Parathyroid adenoma (tissue), 2 donors: Measurements from ENCODE around the gene ZSWIM9.
"Not testable (repeated sequence)": the region's sequence is repeated elsewhere in the genome, so short reads cannot be mapped to it uniquely, and the experiment has no call there.

ENCODE experiments used
- H2AFZ ChIP-seq: fragments of 300-600 bp; sonication (generic); one replicate; pipeline ENCODE4 v1.7.0; 2017; ENCODE audit warnings: antibody characterized with exemption, mild to moderate bottlenecking
- H3K27ac ChIP-seq: fragments of 300-600 bp; sonication (generic); one replicate; pipeline ENCODE4 v1.7.0; 2017
- H3K27me3 ChIP-seq: fragments of 300-600 bp; sonication (generic); one replicate; pipeline ENCODE4 v1.7.0; 2017; ENCODE audit warnings: low read length; ENCODE audit not compliant: control insufficient read depth, insufficient read depth
- H3K36me3 ChIP-seq: fragments of 300-600 bp; sonication (generic); one replicate; pipeline ENCODE4 v1.7.0; 2017; ENCODE audit warnings: low read length; ENCODE audit not compliant: control insufficient read depth, insufficient read depth
- H3K4me1 ChIP-seq: fragments of 300-600 bp; sonication (generic); one replicate; pipeline ENCODE4 v1.7.0; 2017; ENCODE audit warnings: control low read depth
- H3K4me2 ChIP-seq: fragments of 300-600 bp; sonication (generic); one replicate; pipeline ENCODE4 v1.7.0; 2017; ENCODE audit warnings: low read length
- H3K4me3 ChIP-seq: fragments of 300-600 bp; sonication (generic); one replicate; pipeline ENCODE4 v1.7.0; 2017; ENCODE audit warnings: low read depth, low read length
- H3K79me2 ChIP-seq: fragments of 300-600 bp; sonication (generic); one replicate; pipeline ENCODE4 v1.7.0; 2017; ENCODE audit warnings: control low read depth
- H3K9ac ChIP-seq: fragments of 300-600 bp; sonication (generic); one replicate; pipeline ENCODE4 v1.7.0; 2017; ENCODE audit warnings: mild to moderate bottlenecking
- H3K9me3 ChIP-seq: fragments of 300-600 bp; sonication (generic); one replicate; pipeline ENCODE4 v1.7.0; 2017; ENCODE audit warnings: low read length; ENCODE audit not compliant: control insufficient read depth
- TF ChIP-seq, protein P1 (sequence below): fragments of 300-600 bp; sonication (generic); IDR thresholded peaks from one replicate; pipeline ENCODE4 v1.7.0; 2017; ENCODE audit warnings: antibody characterized with exemption, mild to moderate bottlenecking
- donor health status: primary hyperparathyroidism.

The ZSWIM9 gene

GRCh38 chr19:48216933-48217332 lies 46.5 kb downstream of the ZSWIM9 start:
- no peak overlapping the region for H2AFZ ChIP-seq
- no peak overlapping the region for H3K9ac ChIP-seq
- TF ChIP-seq, protein P1, sequence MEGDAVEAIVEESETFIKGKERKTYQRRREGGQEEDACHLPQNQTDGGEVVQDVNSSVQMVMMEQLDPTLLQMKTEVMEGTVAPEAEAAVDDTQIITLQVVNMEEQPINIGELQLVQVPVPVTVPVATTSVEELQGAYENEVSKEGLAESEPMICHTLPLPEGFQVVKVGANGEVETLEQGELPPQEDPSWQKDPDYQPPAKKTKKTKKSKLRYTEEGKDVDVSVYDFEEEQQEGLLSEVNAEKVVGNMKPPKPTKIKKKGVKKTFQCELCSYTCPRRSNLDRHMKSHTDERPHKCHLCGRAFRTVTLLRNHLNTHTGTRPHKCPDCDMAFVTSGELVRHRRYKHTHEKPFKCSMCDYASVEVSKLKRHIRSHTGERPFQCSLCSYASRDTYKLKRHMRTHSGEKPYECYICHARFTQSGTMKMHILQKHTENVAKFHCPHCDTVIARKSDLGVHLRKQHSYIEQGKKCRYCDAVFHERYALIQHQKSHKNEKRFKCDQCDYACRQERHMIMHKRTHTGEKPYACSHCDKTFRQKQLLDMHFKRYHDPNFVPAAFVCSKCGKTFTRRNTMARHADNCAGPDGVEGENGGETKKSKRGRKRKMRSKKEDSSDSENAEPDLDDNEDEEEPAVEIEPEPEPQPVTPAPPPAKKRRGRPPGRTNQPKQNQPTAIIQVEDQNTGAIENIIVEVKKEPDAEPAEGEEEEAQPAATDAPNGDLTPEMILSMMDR = no peak
- no peaks in the 10 kb centered on the region for H3K79me2 ChIP-seq
- no peak overlapping the region for H3K27ac ChIP-seq
- no peak overlapping the region for H3K4me2 ChIP-seq
- no peaks in the 10 kb centered on the region for H3K4me1 ChIP-seq
- H3K27me3 ChIP-seq = no peaks in the 10 kb centered on the region
- H3K9me3 ChIP-seq = no peaks in the 10 kb centered on the region
- H3K36me3 ChIP-seq = no peaks in the 10 kb centered on the region
- H3K4me3 ChIP-seq = no peak overlapping the region

GRCh38 chr19:48218997-48219396 lies 48.5 kb downstream of the ZSWIM9 start:
- H3K36me3 ChIP-seq = no peaks in the 10 kb centered on the region
- TF ChIP-seq, protein P1 = no peak

GRCh38 chr19:48220784-48221183 lies 50.3 kb downstream of the ZSWIM9 start:
- not testable (repeated sequence) for H2AFZ ChIP-seq, H3K4me2 ChIP-seq, H3K79me2 ChIP-seq, H3K4me3 ChIP-seq, H3K9me3 ChIP-seq, H3K27me3 ChIP-seq, H3K36me3 ChIP-seq, H3K27ac ChIP-seq, H3K9ac ChIP-seq, H3K4me1 ChIP-seq

More at GRCh38 chr19:48218997-48219396, 48.5 kb downstream of the ZSWIM9 start:
- H3K4me1 ChIP-seq = no peaks in the 10 kb centered on the region
- H3K27ac ChIP-seq = no peak overlapping the region
- no peaks in the 10 kb centered on the region for H3K27me3 ChIP-seq
- no peak overlapping the region for H3K4me3 ChIP-seq
- H2AFZ ChIP-seq = no peak overlapping the region
- no peaks in the 10 kb centered on the region for H3K9me3 ChIP-seq
- H3K4me2 ChIP-seq = no peak overlapping the region
- no peaks in the 10 kb centered on the region for H3K79me2 ChIP-seq
- no peak overlapping the region for H3K9ac ChIP-seq

- Histone ChIP-seq H3K4me1 (no peaks in the 10 kb centered on the region), H3K4me2 (no peak overlapping the region), H3K9me3 (no peaks in the 10 kb centered on the region), H3K36me3 (no peaks in the 10 kb centered on the region), H3K27ac (no peak overlapping the region), H3K9ac (no peak overlapping the region), H3K27me3 (no peaks in the 10 kb centered on the region), H3K4me3 (no peak overlapping the region), H2AFZ (no peak overlapping the region), H3K79me2 (no peaks in the 10 kb centered on the region)
- TF ChIP-seq, protein P1 = no peak
These were observed 51.1 kb downstream of the ZSWIM9 start for GRCh38 chr19:48221628-48222027.

DNA sequence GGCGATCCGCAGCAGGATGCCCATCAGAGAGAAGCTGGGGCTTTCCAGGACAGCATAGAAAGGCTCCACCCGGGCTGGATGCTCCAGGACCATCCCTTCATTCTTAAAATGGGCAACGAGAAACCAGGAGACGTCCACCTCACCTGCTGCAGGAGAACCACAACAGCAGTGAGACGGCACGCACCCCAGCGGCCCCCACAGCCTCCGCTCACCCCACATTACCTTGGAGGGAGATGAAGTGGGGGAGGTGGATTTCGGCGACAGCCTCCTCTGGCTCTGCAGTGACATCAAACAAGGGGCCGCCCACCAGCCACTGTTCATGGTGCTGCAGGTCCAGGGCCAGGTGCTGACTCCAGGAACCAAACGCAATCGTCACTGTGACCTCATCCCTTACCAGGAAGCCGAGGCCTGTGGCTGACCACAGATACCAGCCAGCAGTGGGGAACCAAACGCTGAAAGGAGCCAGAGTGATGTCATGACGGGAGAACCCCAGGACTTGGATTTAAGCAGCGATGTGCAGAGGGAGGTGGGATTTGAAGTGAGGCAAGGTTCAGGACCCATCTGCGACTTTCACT lies 60.2 kb downstream of the ZSWIM9 start:
- no peaks in the 10 kb centered on the region for H3K9me3 ChIP-seq
- no peaks in the 10 kb centered on the region for H3K36me3 ChIP-seq
- TF ChIP-seq, protein P1 = no peak
- no peaks in the 10 kb centered on the region for H3K4me1 ChIP-seq
- H3K9ac ChIP-seq = no peak overlapping the region
- H3K27ac ChIP-seq = no peak overlapping the region
- no peaks in the 10 kb centered on the region for H3K79me2 ChIP-seq
- H3K4me3 ChIP-seq = no peak overlapping the region
- H2AFZ ChIP-seq = no peak overlapping the region
- no peak overlapping the region for H3K4me2 ChIP-seq
- H3K27me3 ChIP-seq = no peaks in the 10 kb centered on the region
